ENCODE measurements around the gene CYP4F11. TPM values are rescaled to one million over a fixed set of nuclear protein-coding genes. Genes with fewer than 3 reads are reported as not detected.

CYP4F11 gene
- total and polyA plus RNA-seq, 2 experiments from 2014 or later, result not detected

DNA sequence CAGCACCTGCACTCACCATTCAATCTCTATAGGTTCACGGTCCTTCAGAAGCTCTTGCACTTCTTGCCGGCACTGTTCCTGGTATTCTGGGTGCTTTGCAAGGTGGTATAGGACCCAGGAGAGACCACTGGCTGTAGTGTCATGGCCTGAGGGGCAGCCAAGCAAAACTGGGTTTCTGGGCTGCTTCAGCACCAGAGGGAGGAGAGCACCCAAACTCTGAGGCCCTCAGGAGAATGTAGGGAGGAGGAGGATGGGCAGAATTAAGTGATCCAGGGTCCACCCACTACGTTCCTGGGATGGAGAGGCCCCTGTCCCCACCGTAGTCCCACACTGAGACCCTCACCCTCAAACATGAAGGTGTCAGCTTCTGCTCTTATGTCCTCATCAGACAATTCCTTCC, 12.3 kb downstream of the CYP4F11 start:
- H2AFZ ChIP-seq, result no peak overlapping the region
- Mint-ChIP-seq H3K9me3 (peaks cover 96% of the 10 kb centered on the region), H3K27me3 (ENCODE audit: insufficient read depth, low read depth, poor library complexity) (no peaks in the 10 kb centered on the region), H3K4me1 (no peaks in the 10 kb centered on the region), H3K27ac (no peak overlapping the region), H3K36me3 (ENCODE audit: low read depth) (peaks cover 39% of the 10 kb centered on the region), H3K4me3 (no peak overlapping the region)
- no peak for TF ChIP-seq POLR2AphosphoS5 (IDR thresholded peaks at IDR 0.05; ENCODE audit: low read depth)
- TF ChIP-seq ZNF331 (CRISPR knock-in tag; IDR thresholded peaks at IDR 0.05; ENCODE audit: low read depth), result no peak
- TF ChIP-seq, protein P1, sequence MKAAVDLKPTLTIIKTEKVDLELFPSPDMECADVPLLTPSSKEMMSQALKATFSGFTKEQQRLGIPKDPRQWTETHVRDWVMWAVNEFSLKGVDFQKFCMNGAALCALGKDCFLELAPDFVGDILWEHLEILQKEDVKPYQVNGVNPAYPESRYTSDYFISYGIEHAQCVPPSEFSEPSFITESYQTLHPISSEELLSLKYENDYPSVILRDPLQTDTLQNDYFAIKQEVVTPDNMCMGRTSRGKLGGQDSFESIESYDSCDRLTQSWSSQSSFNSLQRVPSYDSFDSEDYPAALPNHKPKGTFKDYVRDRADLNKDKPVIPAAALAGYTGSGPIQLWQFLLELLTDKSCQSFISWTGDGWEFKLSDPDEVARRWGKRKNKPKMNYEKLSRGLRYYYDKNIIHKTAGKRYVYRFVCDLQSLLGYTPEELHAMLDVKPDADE (IDR thresholded peaks at IDR 0.05), result no peak
- no peak for TF ChIP-seq EZH2 (IDR thresholded peaks at IDR 0.05; ENCODE audit: low read depth, unreplicated experiment)
- TF ChIP-seq, protein P2, sequence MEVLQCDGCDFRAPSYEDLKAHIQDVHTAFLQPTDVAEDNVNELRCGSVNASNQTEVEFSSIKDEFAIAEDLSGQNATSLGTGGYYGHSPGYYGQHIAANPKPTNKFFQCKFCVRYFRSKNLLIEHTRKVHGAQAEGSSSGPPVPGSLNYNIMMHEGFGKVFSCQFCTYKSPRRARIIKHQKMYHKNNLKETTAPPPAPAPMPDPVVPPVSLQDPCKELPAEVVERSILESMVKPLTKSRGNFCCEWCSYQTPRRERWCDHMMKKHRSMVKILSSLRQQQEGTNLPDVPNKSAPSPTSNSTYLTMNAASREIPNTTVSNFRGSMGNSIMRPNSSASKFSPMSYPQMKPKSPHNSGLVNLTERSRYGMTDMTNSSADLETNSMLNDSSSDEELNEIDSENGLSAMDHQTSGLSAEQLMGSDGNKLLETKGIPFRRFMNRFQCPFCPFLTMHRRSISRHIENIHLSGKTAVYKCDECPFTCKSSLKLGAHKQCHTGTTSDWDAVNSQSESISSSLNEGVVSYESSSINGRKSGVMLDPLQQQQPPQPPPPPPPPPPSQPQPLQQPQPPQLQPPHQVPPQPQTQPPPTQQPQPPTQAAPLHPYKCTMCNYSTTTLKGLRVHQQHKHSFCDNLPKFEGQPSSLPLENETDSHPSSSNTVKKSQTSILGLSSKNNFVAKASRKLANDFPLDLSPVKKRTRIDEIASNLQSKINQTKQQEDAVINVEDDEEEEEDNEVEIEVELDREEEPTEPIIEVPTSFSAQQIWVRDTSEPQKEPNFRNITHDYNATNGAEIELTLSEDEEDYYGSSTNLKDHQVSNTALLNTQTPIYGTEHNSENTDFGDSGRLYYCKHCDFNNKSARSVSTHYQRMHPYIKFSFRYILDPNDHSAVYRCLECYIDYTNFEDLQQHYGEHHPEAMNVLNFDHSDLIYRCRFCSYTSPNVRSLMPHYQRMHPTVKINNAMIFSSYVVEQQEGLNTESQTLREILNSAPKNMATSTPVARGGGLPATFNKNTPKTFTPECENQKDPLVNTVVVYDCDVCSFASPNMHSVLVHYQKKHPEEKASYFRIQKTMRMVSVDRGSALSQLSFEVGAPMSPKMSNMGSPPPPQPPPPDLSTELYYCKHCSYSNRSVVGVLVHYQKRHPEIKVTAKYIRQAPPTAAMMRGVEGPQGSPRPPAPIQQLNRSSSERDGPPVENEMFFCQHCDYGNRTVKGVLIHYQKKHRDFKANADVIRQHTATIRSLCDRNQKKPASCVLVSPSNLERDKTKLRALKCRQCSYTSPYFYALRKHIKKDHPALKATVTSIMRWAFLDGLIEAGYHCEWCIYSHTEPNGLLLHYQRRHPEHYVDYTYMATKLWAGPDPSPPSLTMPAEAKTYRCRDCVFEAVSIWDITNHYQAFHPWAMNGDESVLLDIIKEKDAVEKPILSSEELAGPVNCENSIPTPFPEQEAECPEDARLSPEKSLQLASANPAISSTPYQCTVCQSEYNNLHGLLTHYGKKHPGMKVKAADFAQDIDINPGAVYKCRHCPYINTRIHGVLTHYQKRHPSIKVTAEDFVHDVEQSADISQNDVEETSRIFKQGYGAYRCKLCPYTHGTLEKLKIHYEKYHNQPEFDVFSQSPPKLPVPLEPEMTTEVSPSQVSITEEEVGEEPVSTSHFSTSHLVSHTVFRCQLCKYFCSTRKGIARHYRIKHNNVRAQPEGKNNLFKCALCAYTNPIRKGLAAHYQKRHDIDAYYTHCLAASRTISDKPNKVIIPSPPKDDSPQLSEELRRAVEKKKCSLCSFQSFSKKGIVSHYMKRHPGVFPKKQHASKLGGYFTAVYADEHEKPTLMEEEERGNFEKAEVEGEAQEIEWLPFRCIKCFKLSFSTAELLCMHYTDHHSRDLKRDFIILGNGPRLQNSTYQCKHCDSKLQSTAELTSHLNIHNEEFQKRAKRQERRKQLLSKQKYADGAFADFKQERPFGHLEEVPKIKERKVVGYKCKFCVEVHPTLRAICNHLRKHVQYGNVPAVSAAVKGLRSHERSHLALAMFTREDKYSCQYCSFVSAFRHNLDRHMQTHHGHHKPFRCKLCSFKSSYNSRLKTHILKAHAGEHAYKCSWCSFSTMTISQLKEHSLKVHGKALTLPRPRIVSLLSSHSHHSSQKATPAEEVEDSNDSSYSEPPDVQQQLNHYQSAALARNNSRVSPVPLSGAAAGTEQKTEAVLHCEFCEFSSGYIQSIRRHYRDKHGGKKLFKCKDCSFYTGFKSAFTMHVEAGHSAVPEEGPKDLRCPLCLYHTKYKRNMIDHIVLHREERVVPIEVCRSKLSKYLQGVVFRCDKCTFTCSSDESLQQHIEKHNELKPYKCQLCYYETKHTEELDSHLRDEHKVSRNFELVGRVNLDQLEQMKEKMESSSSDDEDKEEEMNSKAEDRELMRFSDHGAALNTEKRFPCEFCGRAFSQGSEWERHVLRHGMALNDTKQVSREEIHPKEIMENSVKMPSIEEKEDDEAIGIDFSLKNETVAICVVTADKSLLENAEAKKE (CRISPR knock-in tag; IDR thresholded peaks at IDR 0.05), result no peak
- TF ChIP-seq CREB1 (CRISPR knock-in tag; IDR thresholded peaks at IDR 0.05; ENCODE audit: low read depth), result no peak
- no peak for TF ChIP-seq ZNF114 (CRISPR knock-in tag; IDR thresholded peaks at IDR 0.05)
- TF ChIP-seq, protein P3, sequence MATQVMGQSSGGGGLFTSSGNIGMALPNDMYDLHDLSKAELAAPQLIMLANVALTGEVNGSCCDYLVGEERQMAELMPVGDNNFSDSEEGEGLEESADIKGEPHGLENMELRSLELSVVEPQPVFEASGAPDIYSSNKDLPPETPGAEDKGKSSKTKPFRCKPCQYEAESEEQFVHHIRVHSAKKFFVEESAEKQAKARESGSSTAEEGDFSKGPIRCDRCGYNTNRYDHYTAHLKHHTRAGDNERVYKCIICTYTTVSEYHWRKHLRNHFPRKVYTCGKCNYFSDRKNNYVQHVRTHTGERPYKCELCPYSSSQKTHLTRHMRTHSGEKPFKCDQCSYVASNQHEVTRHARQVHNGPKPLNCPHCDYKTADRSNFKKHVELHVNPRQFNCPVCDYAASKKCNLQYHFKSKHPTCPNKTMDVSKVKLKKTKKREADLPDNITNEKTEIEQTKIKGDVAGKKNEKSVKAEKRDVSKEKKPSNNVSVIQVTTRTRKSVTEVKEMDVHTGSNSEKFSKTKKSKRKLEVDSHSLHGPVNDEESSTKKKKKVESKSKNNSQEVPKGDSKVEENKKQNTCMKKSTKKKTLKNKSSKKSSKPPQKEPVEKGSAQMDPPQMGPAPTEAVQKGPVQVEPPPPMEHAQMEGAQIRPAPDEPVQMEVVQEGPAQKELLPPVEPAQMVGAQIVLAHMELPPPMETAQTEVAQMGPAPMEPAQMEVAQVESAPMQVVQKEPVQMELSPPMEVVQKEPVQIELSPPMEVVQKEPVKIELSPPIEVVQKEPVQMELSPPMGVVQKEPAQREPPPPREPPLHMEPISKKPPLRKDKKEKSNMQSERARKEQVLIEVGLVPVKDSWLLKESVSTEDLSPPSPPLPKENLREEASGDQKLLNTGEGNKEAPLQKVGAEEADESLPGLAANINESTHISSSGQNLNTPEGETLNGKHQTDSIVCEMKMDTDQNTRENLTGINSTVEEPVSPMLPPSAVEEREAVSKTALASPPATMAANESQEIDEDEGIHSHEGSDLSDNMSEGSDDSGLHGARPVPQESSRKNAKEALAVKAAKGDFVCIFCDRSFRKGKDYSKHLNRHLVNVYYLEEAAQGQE (IDR thresholded peaks at IDR 0.05; ENCODE audit: unreplicated experiment), result no peak
- TF ChIP-seq, protein P4, sequence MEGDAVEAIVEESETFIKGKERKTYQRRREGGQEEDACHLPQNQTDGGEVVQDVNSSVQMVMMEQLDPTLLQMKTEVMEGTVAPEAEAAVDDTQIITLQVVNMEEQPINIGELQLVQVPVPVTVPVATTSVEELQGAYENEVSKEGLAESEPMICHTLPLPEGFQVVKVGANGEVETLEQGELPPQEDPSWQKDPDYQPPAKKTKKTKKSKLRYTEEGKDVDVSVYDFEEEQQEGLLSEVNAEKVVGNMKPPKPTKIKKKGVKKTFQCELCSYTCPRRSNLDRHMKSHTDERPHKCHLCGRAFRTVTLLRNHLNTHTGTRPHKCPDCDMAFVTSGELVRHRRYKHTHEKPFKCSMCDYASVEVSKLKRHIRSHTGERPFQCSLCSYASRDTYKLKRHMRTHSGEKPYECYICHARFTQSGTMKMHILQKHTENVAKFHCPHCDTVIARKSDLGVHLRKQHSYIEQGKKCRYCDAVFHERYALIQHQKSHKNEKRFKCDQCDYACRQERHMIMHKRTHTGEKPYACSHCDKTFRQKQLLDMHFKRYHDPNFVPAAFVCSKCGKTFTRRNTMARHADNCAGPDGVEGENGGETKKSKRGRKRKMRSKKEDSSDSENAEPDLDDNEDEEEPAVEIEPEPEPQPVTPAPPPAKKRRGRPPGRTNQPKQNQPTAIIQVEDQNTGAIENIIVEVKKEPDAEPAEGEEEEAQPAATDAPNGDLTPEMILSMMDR (conservative IDR thresholded peaks at IDR 0.05; ENCODE audit: low read depth in 2 of 2), result no peak
- TF ChIP-seq EZH2phosphoT487 (IDR thresholded peaks at IDR 0.05; ENCODE audit: unreplicated experiment), result no peak
- TF ChIP-seq JUNB (IDR thresholded peaks at IDR 0.05; ENCODE audit: unreplicated experiment), result no peak
- TF ChIP-seq STAT1 (IDR thresholded peaks at IDR 0.05; ENCODE audit: unreplicated experiment), result no peak
- TF ChIP-seq NANOG (IDR thresholded peaks at IDR 0.05; ENCODE audit: borderline replicate concordance), result no peak
- H3F3A ChIP-seq (replicated peaks; ENCODE audit: low read depth), result no peaks in the 10 kb centered on the region
- H3K79me2 ChIP-seq (replicated peaks; ENCODE audit: insufficient read depth), result no peaks in the 10 kb centered on the region
- no peaks in the 10 kb centered on the region for H3K9me2 ChIP-seq (ENCODE audit: insufficient read depth)
- H3K27ac ChIP-seq (ENCODE audit: low read depth), result no peak overlapping the region
- no peak for DNase-seq (ENCODE audit: low spot score)
- H3K4me3 ChIP-seq, result no peak overlapping the region
- no peak overlapping the region for H3K4me2 ChIP-seq
- no peaks in the 10 kb centered on the region for H4K20me1 ChIP-seq (replicated peaks; ENCODE audit: insufficient read depth)
- no peak for ATAC-seq
- H3K36me3 ChIP-seq (ENCODE audit: insufficient read depth), result no peaks in the 10 kb centered on the region
- H3K27me3 ChIP-seq (ENCODE audit: insufficient read depth), result no peaks in the 10 kb centered on the region
- H3K4me1 ChIP-seq (ENCODE audit: insufficient read depth), result no peaks in the 10 kb centered on the region

Data from GM23338 (cell line).